C4-2B (cell line): Measurements from ENCODE around the gene PYROXD2.

ENCODE experiments used
- ZFX ChIP-seq: fragments of 450-650 bp; IDR thresholded peaks from 2 replicates; pipeline ENCODE4 v1.6.1; 2017
- TF ChIP-seq, protein P1 (sequence below): fragments of 450-650 bp; conservative IDR thresholded peaks from 2 replicates; pipeline ENCODE4 v1.5.1; 2017; ENCODE audit warnings: mild to moderate bottlenecking

DNA sequence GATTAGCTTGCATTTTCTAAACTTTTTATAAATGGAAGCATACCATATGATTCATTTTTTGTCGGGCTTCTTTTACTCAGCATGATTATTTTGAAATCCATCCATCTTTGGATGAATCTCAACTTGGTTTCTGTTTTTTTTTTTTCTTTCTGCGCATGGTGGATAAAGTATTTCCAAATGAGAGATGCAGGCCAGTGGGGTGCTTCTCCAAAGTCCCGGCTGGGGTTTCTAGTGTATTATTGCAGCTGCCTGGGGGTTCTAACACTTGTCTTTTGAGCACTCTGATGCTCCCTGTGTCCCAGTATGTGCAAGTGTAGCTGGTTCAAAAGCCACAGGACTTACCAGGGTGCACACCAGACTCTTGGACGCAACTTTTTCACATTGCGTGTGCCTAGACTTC, 76.1 kb downstream of the PYROXD2 start:
- TF ChIP-seq, protein P1, sequence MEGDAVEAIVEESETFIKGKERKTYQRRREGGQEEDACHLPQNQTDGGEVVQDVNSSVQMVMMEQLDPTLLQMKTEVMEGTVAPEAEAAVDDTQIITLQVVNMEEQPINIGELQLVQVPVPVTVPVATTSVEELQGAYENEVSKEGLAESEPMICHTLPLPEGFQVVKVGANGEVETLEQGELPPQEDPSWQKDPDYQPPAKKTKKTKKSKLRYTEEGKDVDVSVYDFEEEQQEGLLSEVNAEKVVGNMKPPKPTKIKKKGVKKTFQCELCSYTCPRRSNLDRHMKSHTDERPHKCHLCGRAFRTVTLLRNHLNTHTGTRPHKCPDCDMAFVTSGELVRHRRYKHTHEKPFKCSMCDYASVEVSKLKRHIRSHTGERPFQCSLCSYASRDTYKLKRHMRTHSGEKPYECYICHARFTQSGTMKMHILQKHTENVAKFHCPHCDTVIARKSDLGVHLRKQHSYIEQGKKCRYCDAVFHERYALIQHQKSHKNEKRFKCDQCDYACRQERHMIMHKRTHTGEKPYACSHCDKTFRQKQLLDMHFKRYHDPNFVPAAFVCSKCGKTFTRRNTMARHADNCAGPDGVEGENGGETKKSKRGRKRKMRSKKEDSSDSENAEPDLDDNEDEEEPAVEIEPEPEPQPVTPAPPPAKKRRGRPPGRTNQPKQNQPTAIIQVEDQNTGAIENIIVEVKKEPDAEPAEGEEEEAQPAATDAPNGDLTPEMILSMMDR = no peak
- no peak for TF ChIP-seq ZFX
